HL-60 (cell line): ENCODE data around the gene DOC2B.

ENCODE experiments used
- DNase-seq, 2 experiments: peaks; one replicate each; pipeline ENCODE4 v3.0.0-alpha.2; 2010 to 2020; ENCODE audit warnings: low read depth in 1 of 2, low spot score in 1 of 2
- H3K27ac ChIP-seq: fragments of 250-450 bp; sonication (Bioruptor Pico); replicated peaks from 2 replicates; pipeline ENCODE4 v1.5.1; 2020; ENCODE audit warnings: mild to moderate bottlenecking, moderate library complexity
- H3K27me3 ChIP-seq: fragments of 250-450 bp; sonication (Bioruptor Pico); 2 replicates; pipeline ENCODE4 v1.5.1; 2021; ENCODE audit warnings: mild to moderate bottlenecking, moderate library complexity; ENCODE audit not compliant: insufficient read depth, poor library complexity, severe bottlenecking
- H3K4me3 ChIP-seq: replicated peaks from 2 replicates; pipeline ENCODE4 v1.5.1; 2011; ENCODE audit warnings: mild to moderate bottlenecking, control low read depth, low read length; ENCODE audit not compliant: insufficient read depth
- CTCF ChIP-seq: IDR thresholded peaks from one replicate; pipeline ENCODE4 v1.5.1; 2011; ENCODE audit warnings: low read length, control low read depth, inconsistent platforms; ENCODE audit not compliant: insufficient read depth
- GABPA ChIP-seq: IDR thresholded peaks from 2 replicates; pipeline ENCODE4 v1.6.1; 2012; ENCODE audit warnings: low read depth
- POLR2AphosphoS5 ChIP-seq: IDR thresholded peaks from 2 replicates; pipeline ENCODE4 v1.6.1; 2012; ENCODE audit warnings: low read depth
- REST ChIP-seq: IDR thresholded peaks from 2 replicates; pipeline ENCODE4 v1.6.1; 2012; ENCODE audit warnings: low read depth; ENCODE audit not compliant: insufficient replicate concordance
- SPI1 ChIP-seq: IDR thresholded peaks from 2 replicates; pipeline ENCODE4 v1.6.1; 2012; ENCODE audit warnings: low read depth, mild to moderate bottlenecking, borderline replicate concordance

DOC2B gene

GRCh38 chr17:210402-210801 lies 29.0 kb upstream of the DOC2B start:
- no peak overlapping the region for H3K4me3 ChIP-seq
- H3K27me3 ChIP-seq, result no peaks in the 10 kb centered on the region
- H3K27ac ChIP-seq, result no peak overlapping the region
- DNase-seq, result no peak
- TF ChIP-seq REST (no peak), POLR2AphosphoS5 (no peak), GABPA (no peak), CTCF (no peak), SPI1 (no peak)

- DNase-seq, result no peak
- TF ChIP-seq SPI1 (no peak), CTCF (no peak), GABPA (no peak), POLR2AphosphoS5 (no peak), REST (no peak)
- no peak overlapping the region for H3K27ac ChIP-seq
Measured at GRCh38 chr17:208429-208828, 27.0 kb upstream of the DOC2B start.

GRCh38 chr17:207775-208174 lies 26.3 kb upstream of the DOC2B start:
- no peak overlapping the region for H3K4me3 ChIP-seq
- H3K27ac ChIP-seq, result no peak overlapping the region
- no peaks in the 10 kb centered on the region for H3K27me3 ChIP-seq
- no peak for TF ChIP-seq CTCF
- TF ChIP-seq POLR2AphosphoS5, result no peak
- TF ChIP-seq SPI1, result no peak
- no peak for TF ChIP-seq GABPA
- no peak for TF ChIP-seq REST
- no peak for DNase-seq

More at GRCh38 chr17:208429-208828, 27.0 kb upstream of the DOC2B start:
- Histone ChIP-seq H3K27me3 (no peaks in the 10 kb centered on the region), H3K4me3 (no peak overlapping the region)
